DMS114 treated with DMSO at 0.1 percent for 48 hours (cell line): ENCODE measurements around the gene FARP1.

ENCODE experiments used
- DNase-seq: peaks from one replicate; lab custom pipeline; 2025; ENCODE audit not compliant: unreplicated experiment; lab: John Stamatoyannopoulos, UW

Gene FARP1

DNA sequence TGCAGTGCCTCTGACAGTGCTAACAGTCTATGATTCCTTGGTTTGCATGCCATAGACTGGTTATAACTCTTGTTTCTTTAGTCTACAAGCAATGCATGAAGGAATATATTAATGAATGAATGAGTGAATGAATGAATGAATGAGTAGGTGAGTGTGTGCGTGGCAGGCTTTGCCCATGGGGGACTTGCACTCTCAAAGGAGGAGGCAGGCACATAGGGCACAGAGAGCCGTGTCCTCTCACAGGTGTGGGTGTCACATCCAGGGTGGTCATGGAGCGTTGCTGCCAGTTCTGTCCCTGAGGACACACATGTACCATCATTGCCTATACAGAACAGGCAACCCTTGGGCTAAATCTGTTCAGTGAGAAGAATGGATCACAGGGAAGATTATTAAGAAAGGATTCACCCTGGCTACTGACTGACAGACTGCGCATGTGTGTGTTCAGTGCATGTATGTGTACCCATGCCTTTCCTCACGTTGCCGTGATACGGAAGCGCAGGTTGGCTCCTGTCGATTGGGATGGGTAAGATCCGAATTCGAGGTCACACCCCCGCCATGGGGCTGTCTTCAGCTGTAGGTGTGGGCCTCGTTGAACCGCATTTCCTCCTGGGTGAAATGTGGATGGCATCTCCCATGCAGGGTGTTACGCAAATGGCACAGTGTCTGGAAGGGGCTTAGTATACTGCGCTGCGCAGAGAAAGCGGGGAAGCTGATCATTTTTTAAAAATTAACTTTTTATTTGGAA is 272.6 kb downstream of the FARP1 start:
- no peak for DNase-seq

DNA sequence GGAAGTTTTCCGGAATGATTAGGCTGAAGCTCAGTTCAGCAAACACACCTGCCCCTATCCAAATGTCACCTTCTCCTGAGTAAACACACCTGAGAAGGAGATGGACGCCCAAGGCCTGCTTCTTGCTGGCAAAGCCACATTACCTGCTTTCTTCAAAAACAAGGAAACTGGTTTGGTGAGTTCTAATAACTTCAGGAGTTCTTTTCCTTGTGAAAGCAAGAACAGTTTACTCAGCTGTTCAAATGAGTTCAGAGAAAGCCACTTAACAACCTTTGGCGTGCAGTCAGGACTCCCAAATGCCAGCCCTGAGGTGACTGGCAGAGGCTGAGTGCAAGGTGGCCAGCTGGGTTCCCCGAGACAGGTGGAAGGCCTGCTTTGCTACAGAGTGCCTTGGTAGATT is 273.5 kb downstream of the FARP1 start:
- DNase-seq = no peak

DNA sequence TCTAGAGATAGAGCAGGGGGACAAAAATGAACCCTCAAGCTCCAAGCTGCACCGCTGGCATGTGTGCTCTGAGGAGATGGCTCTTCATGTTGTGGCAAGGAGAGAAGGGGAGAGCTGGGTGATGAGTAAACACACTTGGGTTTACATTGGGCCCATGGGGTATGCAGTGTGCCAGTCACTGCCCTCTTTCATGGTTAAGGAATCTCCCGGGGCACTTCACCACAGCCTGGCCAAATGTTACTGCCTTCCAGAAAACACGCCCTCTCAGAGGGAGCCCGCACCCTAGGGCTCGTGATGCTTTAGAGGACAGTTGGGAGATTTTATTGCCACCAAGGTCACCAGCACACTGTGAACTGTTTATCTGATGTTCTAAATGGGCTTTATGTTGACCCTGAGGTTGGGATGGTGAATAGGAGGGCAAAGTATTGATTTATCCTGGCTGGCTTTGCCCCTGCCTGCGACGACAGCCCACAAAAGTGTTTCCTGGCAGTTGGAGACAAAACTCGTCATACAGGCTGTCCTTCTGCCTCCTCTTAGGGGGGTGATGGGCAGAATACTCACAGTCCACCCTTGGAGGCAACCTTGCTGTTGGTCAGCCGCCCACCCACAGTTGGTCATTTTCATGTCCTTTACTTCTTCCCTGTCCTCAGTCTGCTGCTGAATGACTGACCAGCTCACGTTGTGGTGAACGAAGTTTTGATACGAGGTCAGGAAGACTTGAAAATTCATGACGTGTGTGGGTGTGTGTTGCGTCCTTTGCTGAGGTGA is 277.1 kb downstream of the FARP1 start:
- DNase-seq = no peak

GRCh38 chr13:98420554-98421175 is 277.8 kb downstream of the FARP1 start:
- DNase-seq = no peak

GRCh38 chr13:98422046-98422445 is 279.2 kb downstream of the FARP1 start:
- DNase-seq = no peak

GRCh38 chr13:98423417-98423816 is 280.5 kb downstream of the FARP1 start:
- no peak for DNase-seq

- no peak for DNase-seq
These were observed 284.6 kb downstream of the FARP1 start for GRCh38 chr13:98427331-98427995.

DNA sequence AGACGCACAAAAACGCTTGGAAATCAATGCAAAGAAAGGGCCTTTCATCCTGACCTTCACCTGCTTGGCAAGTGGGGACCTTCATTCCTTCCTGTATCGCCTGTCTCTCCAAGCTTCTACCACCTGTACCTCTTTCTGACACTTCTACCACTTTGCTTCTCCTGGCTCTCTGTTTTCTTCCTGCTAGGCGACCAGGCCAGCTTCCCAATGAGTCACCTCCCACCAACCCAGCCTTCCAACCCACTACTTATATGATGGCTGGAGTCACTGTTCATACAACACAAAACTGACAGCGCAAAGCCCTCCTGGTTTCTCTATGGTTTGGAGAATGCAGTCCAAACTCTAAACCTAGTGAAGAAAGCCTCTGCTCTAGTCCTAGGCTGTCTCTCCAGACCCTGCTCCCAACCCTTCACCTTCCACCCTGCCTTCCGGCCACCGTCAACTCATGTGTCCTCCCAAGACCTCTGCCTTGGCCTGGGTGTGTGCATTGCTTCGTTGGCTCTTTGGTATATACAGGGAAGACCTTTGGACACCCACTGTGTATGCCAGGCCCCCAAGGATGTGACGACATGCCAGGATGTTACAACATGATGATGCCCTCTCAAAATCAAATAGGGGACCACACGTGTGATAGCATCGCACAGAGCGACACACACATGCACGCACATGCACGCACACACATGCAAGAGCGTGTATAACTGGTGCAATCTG is 285.5 kb downstream of the FARP1 start:
- no peak for DNase-seq

DNA sequence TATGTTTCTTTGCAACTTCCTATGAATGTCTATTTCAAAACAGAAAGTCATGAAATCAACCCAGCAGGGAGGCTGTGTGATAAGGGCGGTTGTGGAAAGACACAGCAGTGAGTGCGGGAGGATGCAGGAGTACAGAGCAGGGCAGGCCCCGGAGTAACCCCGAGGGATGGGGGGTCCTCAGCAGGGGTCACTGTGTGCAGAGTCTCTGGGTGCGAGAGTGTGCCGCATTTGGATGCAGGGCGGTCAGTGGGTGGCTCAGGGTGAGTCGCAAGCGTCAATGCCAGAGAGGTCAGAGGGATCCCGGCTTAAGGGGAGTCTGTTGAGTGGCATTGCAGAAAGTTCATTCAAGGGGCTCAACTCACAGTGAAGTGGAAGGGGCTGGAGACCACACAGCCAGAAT is 286.2 kb downstream of the FARP1 start:
- no peak for DNase-seq

DNA sequence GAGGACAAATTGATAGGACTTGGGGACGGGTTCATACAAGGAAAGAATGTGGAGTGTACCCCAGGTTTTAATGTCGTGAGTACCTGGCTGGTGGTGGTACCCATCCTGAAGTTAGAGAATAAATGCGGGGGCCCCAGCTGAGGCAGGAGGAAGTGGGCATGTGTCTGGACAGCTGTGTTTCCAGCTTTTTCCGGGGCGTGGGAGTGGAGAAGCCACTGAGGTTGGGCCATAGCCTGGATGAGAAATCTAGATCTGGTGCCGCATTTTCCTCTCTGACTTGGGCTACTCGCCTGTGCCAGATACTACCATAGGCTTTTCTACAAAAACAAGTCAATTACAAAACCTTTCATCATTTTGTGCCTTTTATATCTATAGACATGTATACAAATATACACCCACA is 286.6 kb downstream of the FARP1 start:
- DNase-seq = no peak

DNA sequence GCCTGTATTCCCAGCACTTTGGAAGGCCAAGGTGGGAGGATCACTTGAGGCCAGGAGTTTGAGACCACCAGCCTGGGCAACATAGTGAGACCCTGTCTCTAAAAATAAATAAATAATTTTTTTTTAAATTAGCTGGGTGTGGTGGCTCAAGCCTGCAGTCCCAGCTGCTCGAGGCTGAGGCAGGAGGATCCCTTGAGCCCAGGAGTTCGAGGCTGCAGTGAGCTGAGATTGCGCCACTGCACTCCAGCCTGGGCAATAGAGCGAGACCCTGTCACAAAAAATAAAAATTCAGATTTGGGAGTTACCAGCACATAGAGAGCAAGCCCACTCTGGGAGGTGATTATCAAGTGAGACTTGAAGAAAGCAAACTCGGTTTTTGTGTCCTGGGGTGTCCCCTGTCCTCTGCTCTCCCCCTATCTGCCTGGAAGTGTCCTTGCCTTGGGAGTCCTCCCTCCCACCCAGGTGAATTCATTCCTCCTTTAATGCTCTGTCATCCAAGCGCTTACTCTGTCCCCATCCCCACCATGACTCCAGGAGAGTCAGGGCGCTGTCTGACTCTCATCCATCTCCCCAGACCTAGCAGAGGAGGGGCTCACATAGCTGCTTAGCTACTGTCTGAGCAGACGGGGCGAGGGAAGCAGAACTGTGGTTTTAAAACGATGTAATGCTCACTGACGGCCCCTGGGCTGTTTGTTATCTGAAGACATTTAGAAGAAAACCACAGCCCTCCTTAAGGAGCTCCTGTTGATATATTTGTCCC is 287.3 kb downstream of the FARP1 start:
- DNase-seq = no peak

DNA sequence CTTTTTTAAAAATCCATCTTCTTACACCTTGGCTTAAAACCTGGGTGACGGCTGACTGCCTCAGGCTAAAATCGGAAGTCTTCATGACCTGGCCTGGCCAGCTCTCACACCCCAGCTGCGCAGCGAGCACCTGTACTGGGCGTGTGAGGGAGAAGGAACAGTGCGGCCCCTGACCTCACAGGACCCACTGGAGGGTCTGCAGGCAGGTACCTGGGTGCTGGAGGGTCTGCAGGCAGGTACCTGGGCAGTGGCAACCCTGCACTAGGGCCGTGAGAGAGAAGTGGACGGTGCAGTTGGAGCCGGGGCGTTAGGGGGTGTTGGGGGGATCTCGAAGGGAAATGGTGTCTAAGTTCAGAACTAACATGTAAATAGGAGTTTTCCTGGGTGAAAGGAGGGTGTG is 289.7 kb downstream of the FARP1 start:
- no peak for DNase-seq

DNA sequence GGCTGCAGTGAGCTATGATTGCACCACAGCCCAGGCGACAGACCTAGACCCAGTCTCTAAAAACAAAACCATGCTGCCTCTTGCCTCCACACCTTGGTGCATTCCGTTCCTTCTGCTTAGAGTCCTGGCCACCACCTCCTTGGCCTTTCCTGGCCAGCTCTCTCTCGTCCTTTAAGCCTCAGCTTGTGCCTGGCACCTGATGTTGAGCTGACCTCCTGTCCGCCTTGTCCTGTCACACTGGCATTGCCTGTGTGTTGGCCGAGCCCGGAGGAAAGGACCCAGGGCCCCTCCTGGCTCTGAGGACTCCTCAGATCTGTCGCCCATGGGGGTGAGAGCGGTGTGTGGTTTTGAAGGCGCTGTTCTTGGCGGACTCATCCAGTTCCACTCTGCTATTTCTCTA is 290.8 kb downstream of the FARP1 start:
- DNase-seq = no peak

DNA sequence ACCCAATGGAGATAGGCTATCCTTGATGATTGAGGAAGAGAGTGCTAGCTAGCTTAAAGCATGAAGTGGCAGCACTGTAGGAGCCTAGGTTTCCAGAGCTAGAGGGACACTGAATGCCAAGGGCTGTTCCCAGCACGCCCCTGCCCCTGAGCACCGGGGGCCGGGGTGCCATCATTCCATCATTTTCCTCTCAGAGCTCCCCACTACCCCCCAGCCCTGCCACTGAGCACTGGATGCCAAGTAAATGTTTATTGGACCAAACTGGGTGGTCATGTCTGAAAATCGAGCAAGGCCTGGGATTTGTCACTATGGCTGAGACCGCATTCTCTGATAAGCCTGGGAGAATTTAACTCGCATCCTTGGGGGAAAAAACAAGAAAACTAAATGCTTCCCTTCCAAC is 291.2 kb downstream of the FARP1 start:
- no peak for DNase-seq

GRCh38 chr13:98435376-98435775 is 292.5 kb downstream of the FARP1 start:
- no peak for DNase-seq

DNA sequence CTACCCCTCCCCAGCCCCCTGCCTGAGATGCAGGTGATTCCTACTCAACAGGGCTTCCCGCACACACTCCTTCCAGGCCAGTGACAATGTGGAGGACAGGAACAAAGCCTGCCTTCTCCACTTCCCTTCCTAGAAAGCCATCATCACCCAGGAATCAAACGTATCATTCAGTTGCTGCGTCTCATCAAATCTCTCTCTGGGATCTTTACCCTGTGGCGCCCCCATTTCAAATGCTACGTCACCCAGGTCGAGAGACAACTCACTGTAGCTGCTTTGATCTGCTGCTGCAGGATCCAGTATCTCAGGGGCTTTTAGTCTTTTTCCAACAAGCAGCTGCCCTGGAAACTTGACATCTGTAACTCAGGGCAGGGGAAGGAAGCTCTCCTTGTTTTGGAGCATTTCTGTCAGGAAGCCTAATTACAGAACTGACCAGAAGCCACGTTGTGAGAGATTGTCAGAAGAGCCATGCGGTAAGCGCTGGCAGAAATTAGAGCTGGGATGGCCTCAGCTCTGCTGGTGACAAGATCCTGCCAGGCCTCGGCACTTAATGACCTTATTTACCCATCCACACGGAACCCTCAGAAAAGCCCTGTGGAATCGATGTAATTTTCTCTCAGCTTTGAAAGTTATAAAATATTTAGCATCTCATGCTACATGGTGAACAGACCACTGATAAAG is 293.5 kb downstream of the FARP1 start:
- DNase-seq = no peak

DNA sequence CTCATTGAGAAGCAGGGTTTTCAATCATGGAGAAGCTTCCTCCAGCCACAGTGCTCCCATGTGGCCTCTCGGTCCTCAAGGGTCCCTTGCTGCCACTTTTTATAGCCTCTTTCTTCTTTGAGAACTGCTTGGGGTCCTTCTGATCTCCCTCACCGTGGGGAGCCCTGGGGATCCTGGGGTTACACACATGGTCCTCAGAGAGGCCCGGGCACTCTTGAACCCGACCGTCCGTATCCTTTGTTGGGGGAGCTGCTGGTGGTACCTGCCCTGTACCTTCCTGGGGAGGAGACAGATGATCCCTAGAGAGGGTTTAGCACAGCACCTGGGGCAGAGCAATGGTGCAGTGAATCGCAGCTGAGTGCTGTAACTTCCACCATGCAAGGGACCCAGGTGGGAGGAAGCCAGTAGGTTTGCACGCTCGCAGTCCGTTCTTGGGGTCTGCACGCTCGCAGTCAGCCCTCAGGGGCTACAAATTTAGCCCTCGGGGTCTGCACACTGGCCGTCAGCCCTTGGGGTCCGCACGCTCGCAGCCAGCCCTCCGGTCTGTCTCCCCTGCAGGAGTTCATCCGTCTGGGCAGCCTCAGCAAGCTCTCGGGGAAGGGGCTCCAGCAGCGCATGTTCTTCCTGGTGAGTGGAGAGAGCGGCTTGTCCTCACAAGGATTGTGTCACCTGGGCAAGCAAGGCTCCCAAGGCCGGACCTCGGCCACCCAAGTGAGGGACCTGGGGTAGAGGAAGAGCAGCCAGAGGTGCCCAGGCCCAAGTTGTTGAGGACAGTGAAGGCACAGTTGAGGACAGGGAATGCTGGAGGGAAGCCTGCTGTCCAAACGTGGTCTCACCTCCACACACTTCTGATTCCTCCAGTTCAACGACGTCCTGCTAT is 295.6 kb downstream of the FARP1 start:
- DNase-seq = no peak

- no peak for DNase-seq
These were observed 296.4 kb downstream of the FARP1 start for GRCh38 chr13:98439126-98439828.
